Smooth muscle cell of the brain vasculature (primary cell): ENCODE measurements around the gene XYLT1.

Experiments
- DNase-seq: peaks from one replicate; pipeline ENCODE4 v3.0.0-alpha.2; 2012; ENCODE audit warnings: low read depth, low spot score

The XYLT1 gene

GRCh38 chr16:17104654-17105053, 366.1 kb downstream of the XYLT1 start:
- no peak for DNase-seq

GRCh38 chr16:17103216-17103615, 367.5 kb downstream of the XYLT1 start:
- DNase-seq = no peak

- no peak for DNase-seq
Measured at GRCh38 chr16:17101646-17102045, 369.1 kb downstream of the XYLT1 start.

- no peak for DNase-seq
Measured at GRCh38 chr16:17098685-17099084, 372.1 kb downstream of the XYLT1 start.

GRCh38 chr16:17084130-17084529, 386.6 kb downstream of the XYLT1 start:
- no peak for DNase-seq

GRCh38 chr16:17083628-17084027, 387.1 kb downstream of the XYLT1 start:
- DNase-seq = no peak

- no peak for DNase-seq
Measured at GRCh38 chr16:17082095-17082882, 388.5 kb downstream of the XYLT1 start.

- no peak for DNase-seq
Measured at GRCh38 chr16:17080105-17080504, 390.7 kb downstream of the XYLT1 start.

- DNase-seq = no peak
Measured at GRCh38 chr16:17078931-17079631, 391.7 kb downstream of the XYLT1 start.

- DNase-seq = no peak
Measured at GRCh38 chr16:17076818-17077498, 393.8 kb downstream of the XYLT1 start.

GRCh38 chr16:17076092-17076754, 394.5 kb downstream of the XYLT1 start:
- DNase-seq = no peak

- no peak for DNase-seq
Measured at GRCh38 chr16:17072104-17072503, 398.7 kb downstream of the XYLT1 start.

- no peak for DNase-seq
Measured at GRCh38 chr16:17070882-17071592, 399.7 kb downstream of the XYLT1 start.

GRCh38 chr16:17069681-17070080, 401.1 kb downstream of the XYLT1 start:
- DNase-seq = no peak

GRCh38 chr16:17068524-17068923, 402.2 kb downstream of the XYLT1 start:
- no peak for DNase-seq

GRCh38 chr16:17067882-17068281, 402.9 kb downstream of the XYLT1 start:
- DNase-seq = no peak

GRCh38 chr16:17063201-17064139, 407.3 kb downstream of the XYLT1 start:
- no peak for DNase-seq

GRCh38 chr16:17062676-17063075, 408.1 kb downstream of the XYLT1 start:
- no peak for DNase-seq

- no peak for DNase-seq
Measured at GRCh38 chr16:17061326-17061725, 409.4 kb downstream of the XYLT1 start.

GRCh38 chr16:17058471-17058870, 412.3 kb downstream of the XYLT1 start:
- no peak for DNase-seq
